SK-N-SH (cell line): ENCODE results near the gene CHL1.

Source experiments
- CHD2 ChIP-seq: fragments of 150-350 bp; IDR thresholded peaks from 2 replicates; pipeline ENCODE4 v1.6.1; 2018; ENCODE audit warnings: low read length; ENCODE audit not compliant: partially characterized antibody
- CTCF ChIP-seq: fragments of 200-600 bp; sonication (generic); IDR thresholded peaks from 2 replicates; pipeline ENCODE4 v1.6.1; 2017; ENCODE audit warnings: antibody characterized with exemption, mild to moderate bottlenecking, moderate library complexity
- EZH2phosphoT487 ChIP-seq: fragments of 200-600 bp; sonication (generic); IDR thresholded peaks from 2 replicates; pipeline ENCODE4 v1.6.1; 2017; ENCODE audit warnings: low read depth, mixed run types, mild to moderate bottlenecking, antibody characterized with exemption, moderate library complexity, borderline replicate concordance
- IRF3 ChIP-seq: fragments of 150-350 bp; IDR thresholded peaks from 2 replicates; pipeline ENCODE4 v1.6.1; 2016; ENCODE audit warnings: mild to moderate bottlenecking, low read depth, low read length
- JUND ChIP-seq: IDR thresholded peaks from 2 replicates; pipeline ENCODE4 v1.4.0; 2012
- MAX ChIP-seq: IDR thresholded peaks from 2 replicates; pipeline ENCODE4 v1.4.0; 2012; ENCODE audit warnings: low read depth
- MXI1 ChIP-seq: IDR thresholded peaks from 2 replicates; pipeline ENCODE4 v1.6.1; 2012; ENCODE audit warnings: mild to moderate bottlenecking, low read depth, low read length, improper control_type of control experiment
- NFIC ChIP-seq: IDR thresholded peaks from 2 replicates; pipeline ENCODE4 v1.4.0; 2012; ENCODE audit warnings: borderline replicate concordance
- POLR2AphosphoS5 ChIP-seq: IDR thresholded peaks from 2 replicates; pipeline ENCODE4 v1.6.1; 2012; ENCODE audit warnings: low read depth, low read length
- SMC3 ChIP-seq: IDR thresholded peaks from 2 replicates; pipeline ENCODE4 v1.6.1; 2012; ENCODE audit warnings: low read depth, low read length, improper control_type of control experiment
- TAF1 ChIP-seq: IDR thresholded peaks from 2 replicates; pipeline ENCODE4 v1.6.1; 2012; ENCODE audit warnings: low read depth, mild to moderate bottlenecking, low read length, moderate library complexity, borderline replicate concordance
- TCF12 ChIP-seq: IDR thresholded peaks from 2 replicates; pipeline ENCODE4 v1.4.0; 2012

DNA sequence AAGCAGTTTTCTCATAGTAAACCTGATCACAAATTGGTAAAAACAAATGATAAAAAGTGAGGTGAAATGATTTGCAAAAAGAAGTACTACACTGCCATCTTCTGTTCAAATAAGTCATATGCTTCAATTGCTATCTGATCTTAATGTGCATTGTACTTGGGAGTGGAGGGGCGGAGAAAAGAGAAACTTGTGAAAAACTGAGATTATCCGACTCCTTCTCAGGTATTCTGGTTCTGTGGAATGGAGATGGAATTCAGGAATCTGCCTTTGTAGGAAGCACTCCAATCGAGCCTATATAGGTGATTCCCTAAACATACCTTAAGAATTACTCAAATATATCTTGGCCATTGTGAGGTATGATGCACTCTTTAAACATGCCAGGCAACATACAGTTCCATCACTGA is 180.6 kb downstream of the CHL1 start:
- no peak for TF ChIP-seq NFIC
- peak; percentile 57 for TF ChIP-seq CTCF
- no peak for TF ChIP-seq IRF3
- no peak for TF ChIP-seq JUND
- no peak for TF ChIP-seq TAF1
- no peak for TF ChIP-seq MXI1
- no peak for TF ChIP-seq CHD2
- no peak for TF ChIP-seq EZH2phosphoT487
- no peak for TF ChIP-seq POLR2AphosphoS5
- TF ChIP-seq SMC3, result peak; percentile 37; the same call in 1 of the 2 replicates
- no peak for TF ChIP-seq MAX
- no peak for TF ChIP-seq TCF12
